ENCODE data around the gene SLC30A10. TPM values are rescaled to one million over a fixed set of nuclear protein-coding genes. Genes with fewer than 3 reads are reported as not detected.

The SLC30A10 gene
- total and polyA plus RNA-seq, 10 of the 15 experiments (the other 5 are each of a cell fraction or from before 2014, with no cell fraction given) = not detected

DNA sequence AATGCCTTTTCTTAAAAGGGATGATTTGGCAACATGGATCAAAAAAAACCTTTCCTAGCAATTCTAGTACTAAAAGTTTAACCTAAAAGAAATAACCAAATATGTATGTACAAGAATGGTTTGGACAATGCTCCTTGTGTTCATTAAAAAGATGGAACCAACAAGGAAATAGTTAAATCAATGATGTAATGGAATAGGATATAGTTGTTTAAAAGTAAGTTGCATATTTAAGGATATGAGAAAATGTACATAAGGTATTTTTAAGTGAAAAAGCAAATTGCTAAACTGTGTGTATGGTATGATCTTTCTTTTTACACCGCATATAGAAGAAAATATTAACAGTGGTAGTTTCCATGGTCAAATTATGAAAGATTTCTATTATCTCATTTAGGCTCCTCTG, 12.1 kb downstream of the SLC30A10 start (continued):
- no peak for TF ChIP-seq HDAC6 (IDR thresholded peaks at IDR 0.05; ENCODE audit: unreplicated experiment)

DNA sequence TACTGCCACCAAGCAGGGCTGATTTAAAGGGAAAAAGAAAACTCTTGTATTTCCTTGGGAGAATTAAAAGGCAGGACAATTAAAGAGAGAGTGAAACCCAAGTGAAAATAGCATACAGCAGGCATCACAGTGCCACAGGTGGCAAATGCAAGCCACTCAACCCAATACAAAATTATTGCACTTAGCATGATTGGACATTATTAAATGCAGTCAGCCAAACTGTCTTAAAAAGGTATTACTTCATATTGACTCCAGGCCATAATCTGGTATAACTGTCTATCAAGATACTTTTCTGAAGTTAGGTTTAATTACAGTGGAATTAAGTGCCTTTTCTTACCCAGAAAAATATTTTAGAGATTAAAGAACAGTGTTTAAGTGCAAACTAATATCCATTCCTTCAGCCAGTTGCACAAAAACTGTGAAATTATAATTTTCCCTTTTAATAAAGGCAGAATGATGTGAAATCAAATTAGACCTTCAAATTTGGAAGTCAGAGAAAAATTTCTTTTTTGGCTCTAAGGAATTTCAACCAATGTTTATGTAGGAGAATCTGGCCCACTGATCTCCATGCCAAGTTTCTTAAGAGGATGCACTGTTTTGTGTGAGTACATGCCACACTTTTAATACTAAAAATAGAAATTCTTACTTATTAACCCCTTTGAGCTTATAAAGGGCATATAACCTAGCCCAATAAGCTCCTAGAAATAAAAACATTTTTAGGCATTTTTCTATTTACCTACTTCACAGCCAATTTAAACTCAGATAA, 15.2 kb downstream of the SLC30A10 start:
- ChIA-PET SMC1A (ENCODE audit: uncharacterized antibody, unreplicated experiment) (no interaction called here), RAD21 (ENCODE audit: unreplicated experiment) (no interaction called here), POLR2A (no interaction called here), CTCF (no interaction called here)
- H3K4me2 ChIP-seq (ENCODE audit: control insufficient read depth, insufficient read depth) = no peak overlapping the region
- intact Hi-C loops (cut with micrococcal nuclease; ENCODE audit: unreplicated experiment) = no loop called here
- no peak overlapping the region for H2AFZ ChIP-seq (ENCODE audit: control insufficient read depth, low read depth, low read length)
- H3K9me3 ChIP-seq (replicated peaks; ENCODE audit: control insufficient read depth, insufficient read depth, low read length) = no peaks in the 10 kb centered on the region
- no peaks in the 10 kb centered on the region for H3K4me1 ChIP-seq (ENCODE audit: control insufficient read depth, insufficient read depth, low read length)
- H3K27me3 ChIP-seq (replicated peaks in 1 of 2; ENCODE audit: control insufficient read depth in 2 of 2, insufficient read depth in 2 of 2, low read length in 1 of 2) = no peaks in the 10 kb centered on the region
- no peaks in the 10 kb centered on the region for H3K79me2 ChIP-seq (ENCODE audit: control insufficient read depth, insufficient read depth, low read length)
- no TSS peak for BruUV-seq (replicated peaks)
- in situ Hi-C loops (cut with MboI) = no loop called here
- ATAC-seq = no peak
- no peak overlapping the region for H3K27ac ChIP-seq (ENCODE audit: control insufficient read depth, insufficient read depth)
- H4K20me1 ChIP-seq (ENCODE audit: control insufficient read depth, insufficient read depth) = no peaks in the 10 kb centered on the region
- no peak overlapping the region for H3K4me3 ChIP-seq
- FAIRE-seq = no peak
- H3K36me3 ChIP-seq (ENCODE audit: control insufficient read depth in 2 of 2, insufficient read depth in 2 of 2, low read length in 1 of 2) = no peaks in the 10 kb centered on the region
- DNase-seq (ENCODE audit: low read depth, low spot score) = no peak
- no peak overlapping the region for H3K9ac ChIP-seq (ENCODE audit: control insufficient read depth, insufficient read depth, low read length)
- TF ChIP-seq, protein P1, sequence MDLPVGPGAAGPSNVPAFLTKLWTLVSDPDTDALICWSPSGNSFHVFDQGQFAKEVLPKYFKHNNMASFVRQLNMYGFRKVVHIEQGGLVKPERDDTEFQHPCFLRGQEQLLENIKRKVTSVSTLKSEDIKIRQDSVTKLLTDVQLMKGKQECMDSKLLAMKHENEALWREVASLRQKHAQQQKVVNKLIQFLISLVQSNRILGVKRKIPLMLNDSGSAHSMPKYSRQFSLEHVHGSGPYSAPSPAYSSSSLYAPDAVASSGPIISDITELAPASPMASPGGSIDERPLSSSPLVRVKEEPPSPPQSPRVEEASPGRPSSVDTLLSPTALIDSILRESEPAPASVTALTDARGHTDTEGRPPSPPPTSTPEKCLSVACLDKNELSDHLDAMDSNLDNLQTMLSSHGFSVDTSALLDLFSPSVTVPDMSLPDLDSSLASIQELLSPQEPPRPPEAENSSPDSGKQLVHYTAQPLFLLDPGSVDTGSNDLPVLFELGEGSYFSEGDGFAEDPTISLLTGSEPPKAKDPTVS (IDR thresholded peaks at IDR 0.05; ENCODE audit: low read depth, low read length) = no peak
- TF ChIP-seq BCL11A (IDR thresholded peaks at IDR 0.05; ENCODE audit: low read depth, low read length) = no peak
- TF ChIP-seq, protein P2, sequence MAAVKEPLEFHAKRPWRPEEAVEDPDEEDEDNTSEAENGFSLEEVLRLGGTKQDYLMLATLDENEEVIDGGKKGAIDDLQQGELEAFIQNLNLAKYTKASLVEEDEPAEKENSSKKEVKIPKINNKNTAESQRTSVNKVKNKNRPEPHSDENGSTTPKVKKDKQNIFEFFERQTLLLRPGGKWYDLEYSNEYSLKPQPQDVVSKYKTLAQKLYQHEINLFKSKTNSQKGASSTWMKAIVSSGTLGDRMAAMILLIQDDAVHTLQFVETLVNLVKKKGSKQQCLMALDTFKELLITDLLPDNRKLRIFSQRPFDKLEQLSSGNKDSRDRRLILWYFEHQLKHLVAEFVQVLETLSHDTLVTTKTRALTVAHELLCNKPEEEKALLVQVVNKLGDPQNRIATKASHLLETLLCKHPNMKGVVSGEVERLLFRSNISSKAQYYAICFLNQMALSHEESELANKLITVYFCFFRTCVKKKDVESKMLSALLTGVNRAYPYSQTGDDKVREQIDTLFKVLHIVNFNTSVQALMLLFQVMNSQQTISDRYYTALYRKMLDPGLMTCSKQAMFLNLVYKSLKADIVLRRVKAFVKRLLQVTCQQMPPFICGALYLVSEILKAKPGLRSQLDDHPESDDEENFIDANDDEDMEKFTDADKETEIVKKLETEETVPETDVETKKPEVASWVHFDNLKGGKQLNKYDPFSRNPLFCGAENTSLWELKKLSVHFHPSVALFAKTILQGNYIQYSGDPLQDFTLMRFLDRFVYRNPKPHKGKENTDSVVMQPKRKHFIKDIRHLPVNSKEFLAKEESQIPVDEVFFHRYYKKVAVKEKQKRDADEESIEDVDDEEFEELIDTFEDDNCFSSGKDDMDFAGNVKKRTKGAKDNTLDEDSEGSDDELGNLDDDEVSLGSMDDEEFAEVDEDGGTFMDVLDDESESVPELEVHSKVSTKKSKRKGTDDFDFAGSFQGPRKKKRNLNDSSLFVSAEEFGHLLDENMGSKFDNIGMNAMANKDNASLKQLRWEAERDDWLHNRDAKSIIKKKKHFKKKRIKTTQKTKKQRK (IDR thresholded peaks at IDR 0.05; ENCODE audit: low read depth, low read length) = no peak
- no peak for TF ChIP-seq EGR1 (IDR thresholded peaks at IDR 0.05; ENCODE audit: borderline replicate concordance in 1 of 2, low read depth in 2 of 2, low read length in 2 of 2)
- no peak for TF ChIP-seq NRF1 (conservative IDR thresholded peaks at IDR 0.05; ENCODE audit: low read depth, low read length)
- TF ChIP-seq TCF12 (IDR thresholded peaks at IDR 0.05; ENCODE audit: low read depth, low read length) = no peak
- TF ChIP-seq EP300 (IDR thresholded peaks at IDR 0.05; ENCODE audit: borderline replicate concordance in 1 of 2, control insufficient read depth in 1 of 2, low read depth in 2 of 2, low read length in 2 of 2) = no peak
- TF ChIP-seq, protein P3, sequence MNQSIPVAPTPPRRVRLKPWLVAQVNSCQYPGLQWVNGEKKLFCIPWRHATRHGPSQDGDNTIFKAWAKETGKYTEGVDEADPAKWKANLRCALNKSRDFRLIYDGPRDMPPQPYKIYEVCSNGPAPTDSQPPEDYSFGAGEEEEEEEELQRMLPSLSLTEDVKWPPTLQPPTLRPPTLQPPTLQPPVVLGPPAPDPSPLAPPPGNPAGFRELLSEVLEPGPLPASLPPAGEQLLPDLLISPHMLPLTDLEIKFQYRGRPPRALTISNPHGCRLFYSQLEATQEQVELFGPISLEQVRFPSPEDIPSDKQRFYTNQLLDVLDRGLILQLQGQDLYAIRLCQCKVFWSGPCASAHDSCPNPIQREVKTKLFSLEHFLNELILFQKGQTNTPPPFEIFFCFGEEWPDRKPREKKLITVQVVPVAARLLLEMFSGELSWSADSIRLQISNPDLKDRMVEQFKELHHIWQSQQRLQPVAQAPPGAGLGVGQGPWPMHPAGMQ (IDR thresholded peaks at IDR 0.05; ENCODE audit: borderline replicate concordance) = no peak
- TF ChIP-seq YBX1 (IDR thresholded peaks at IDR 0.05) = no peak
- no peak for TF ChIP-seq NR2F1 (conservative IDR thresholded peaks at IDR 0.05)
- TF ChIP-seq, protein P4, sequence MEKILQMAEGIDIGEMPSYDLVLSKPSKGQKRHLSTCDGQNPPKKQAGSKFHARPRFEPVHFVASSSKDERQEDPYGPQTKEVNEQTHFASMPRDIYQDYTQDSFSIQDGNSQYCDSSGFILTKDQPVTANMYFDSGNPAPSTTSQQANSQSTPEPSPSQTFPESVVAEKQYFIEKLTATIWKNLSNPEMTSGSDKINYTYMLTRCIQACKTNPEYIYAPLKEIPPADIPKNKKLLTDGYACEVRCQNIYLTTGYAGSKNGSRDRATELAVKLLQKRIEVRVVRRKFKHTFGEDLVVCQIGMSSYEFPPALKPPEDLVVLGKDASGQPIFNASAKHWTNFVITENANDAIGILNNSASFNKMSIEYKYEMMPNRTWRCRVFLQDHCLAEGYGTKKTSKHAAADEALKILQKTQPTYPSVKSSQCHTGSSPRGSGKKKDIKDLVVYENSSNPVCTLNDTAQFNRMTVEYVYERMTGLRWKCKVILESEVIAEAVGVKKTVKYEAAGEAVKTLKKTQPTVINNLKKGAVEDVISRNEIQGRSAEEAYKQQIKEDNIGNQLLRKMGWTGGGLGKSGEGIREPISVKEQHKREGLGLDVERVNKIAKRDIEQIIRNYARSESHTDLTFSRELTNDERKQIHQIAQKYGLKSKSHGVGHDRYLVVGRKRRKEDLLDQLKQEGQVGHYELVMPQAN (conservative IDR thresholded peaks at IDR 0.05) = no peak
- TF ChIP-seq, protein P5, sequence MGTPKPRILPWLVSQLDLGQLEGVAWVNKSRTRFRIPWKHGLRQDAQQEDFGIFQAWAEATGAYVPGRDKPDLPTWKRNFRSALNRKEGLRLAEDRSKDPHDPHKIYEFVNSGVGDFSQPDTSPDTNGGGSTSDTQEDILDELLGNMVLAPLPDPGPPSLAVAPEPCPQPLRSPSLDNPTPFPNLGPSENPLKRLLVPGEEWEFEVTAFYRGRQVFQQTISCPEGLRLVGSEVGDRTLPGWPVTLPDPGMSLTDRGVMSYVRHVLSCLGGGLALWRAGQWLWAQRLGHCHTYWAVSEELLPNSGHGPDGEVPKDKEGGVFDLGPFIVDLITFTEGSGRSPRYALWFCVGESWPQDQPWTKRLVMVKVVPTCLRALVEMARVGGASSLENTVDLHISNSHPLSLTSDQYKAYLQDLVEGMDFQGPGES (IDR thresholded peaks at IDR 0.05) = no peak
